HG02759 (cell line): ENCODE measurements around the gene GYPC.
"Not testable (repeated sequence)": the region's sequence is repeated elsewhere in the genome, so short reads cannot be mapped to it uniquely, and the experiment has no call there.

Source experiments
- ATAC-seq: cut with Tn5 transposase; IDR thresholded peaks from one replicate; pipeline ENCODE4 v1.9.1; 2021; ENCODE audit warnings: mild to moderate bottlenecking, moderate library complexity; ENCODE audit not compliant: unreplicated experiment

GYPC gene

DNA sequence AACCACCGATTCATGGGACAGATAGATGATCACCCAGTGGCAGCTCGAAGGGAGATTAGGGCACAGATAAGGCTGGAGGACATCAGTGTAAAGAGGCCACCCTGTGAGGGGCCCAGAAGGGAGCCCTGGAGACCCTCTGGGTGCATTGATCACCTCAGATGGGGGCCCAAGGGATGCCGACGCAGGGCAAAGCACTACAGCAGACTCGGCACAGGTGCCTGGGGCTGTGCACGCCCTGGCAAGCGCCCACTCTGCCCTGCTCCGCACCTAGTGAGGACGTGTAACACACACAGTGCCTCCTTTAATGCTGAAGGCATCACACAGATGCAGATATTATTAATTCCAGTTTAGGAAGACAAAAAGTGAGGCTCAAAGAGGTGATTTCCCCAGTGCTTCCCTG, 9.5 kb downstream of the GYPC start:
- ATAC-seq, result no peak

DNA sequence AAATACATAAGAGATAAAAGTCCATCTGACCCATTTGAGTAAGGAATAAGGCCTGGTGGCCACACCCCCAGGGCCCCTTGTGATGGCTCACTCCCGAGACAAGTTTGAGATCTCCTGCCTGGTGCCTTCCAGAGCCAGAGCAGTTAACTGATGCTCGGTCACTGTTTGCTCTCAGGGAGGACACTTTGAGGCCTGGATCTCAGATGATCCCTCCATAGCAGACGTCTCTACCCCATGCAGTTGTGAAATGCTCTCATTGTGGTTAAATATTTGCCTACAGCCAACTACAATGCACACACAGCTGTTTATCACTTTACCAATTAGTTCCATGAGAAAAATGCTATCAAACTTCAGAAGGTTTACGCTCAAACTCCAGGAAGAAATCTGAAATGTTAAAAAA, 12.3 kb downstream of the GYPC start:
- no peak for ATAC-seq

GRCh38 chr2:126669772-126670171, 13.8 kb downstream of the GYPC start:
- no peak for ATAC-seq

GRCh38 chr2:126671488-126671887, 15.5 kb downstream of the GYPC start:
- ATAC-seq, result no peak

DNA sequence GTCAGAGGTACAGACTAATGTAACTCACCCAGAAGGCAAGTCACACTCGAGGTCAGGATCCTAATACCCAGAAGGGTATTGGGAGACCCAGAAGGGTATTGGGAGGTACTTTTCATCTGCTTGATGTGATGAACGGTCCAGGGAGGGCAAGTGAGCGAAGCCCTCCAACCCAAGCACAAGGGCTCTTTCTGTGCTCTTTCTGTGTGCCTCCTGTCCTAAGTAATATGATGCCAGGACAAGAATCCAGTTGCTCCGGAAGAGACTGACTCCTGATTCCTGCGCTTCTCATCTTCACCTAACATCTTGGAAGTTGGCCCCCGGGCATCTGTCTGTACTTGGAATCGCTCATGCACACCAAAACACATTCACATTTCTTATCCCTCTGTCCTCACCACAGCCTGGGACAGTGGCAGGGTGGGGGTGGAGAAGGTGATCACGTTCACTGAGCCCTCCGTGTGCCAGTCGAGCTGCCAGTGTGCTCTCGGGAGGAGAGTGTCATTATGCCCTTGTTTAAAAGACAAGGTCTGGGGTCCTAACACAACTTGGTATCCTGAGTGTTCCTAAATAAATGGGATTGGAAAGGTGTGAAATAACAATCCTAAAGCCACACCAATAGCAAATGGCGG, 17.1 kb downstream of the GYPC start:
- ATAC-seq, result no peak

- no peak for ATAC-seq
These were observed 18.3 kb downstream of the GYPC start for GRCh38 chr2:126674075-126674744.

- no peak for ATAC-seq
These were observed 19.7 kb downstream of the GYPC start for GRCh38 chr2:126675637-126676036.

DNA sequence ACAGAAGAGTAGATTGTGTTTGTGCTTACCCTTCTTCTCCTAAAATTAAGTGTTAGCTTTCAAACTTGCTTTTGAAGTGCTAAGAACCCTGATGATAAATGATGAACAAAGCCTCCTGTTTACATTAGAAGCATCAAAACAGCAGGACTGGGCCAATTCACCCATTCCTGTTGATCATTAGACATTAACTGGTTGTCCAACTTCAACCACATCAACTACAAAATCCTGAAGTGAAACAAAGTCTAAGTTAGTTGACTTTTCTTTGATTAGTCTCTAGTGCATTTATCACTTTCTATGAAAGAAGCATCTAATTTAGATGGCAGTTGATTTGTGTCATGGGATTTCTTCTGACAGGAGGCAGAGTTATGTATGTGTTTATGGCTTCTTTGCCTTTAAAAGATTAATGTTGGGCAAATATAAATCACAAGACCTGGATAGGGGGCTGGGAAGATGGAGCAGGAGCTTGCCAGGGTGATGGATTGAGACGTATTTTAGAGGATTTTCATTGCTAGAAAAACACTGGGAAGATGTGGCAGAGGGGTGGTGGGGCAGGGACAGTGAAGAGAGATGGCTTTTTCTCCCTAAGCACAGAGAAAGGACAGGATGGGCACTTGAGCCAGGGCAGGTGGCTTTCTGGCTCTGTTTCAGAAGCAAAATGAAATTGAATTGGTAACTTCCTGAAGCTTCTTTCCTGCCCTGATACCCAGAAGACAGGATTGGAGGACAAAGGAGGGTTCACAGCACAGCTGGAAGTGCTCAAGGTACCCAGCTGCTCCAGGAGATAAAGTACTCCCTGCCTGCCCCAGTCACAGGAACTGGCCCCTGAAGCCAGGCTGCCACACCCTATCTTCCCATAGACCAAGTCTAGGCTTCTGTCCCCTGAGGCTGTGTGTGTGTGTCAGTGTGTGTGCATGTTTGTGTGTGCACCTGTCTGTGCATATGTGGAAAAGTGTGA, 20.5 kb downstream of the GYPC start:
- no peak for ATAC-seq

GRCh38 chr2:126677176-126677538, 21.2 kb downstream of the GYPC start:
- no peak for ATAC-seq

GRCh38 chr2:126678269-126679065, 22.5 kb downstream of the GYPC start:
- ATAC-seq, result no peak

- no peak for ATAC-seq
These were observed 23.2 kb downstream of the GYPC start for GRCh38 chr2:126679094-126679713.

GRCh38 chr2:126681505-126681904, 25.5 kb downstream of the GYPC start:
- no peak for ATAC-seq

GRCh38 chr2:126685629-126686028, 29.7 kb downstream of the GYPC start:
- no peak for ATAC-seq

DNA sequence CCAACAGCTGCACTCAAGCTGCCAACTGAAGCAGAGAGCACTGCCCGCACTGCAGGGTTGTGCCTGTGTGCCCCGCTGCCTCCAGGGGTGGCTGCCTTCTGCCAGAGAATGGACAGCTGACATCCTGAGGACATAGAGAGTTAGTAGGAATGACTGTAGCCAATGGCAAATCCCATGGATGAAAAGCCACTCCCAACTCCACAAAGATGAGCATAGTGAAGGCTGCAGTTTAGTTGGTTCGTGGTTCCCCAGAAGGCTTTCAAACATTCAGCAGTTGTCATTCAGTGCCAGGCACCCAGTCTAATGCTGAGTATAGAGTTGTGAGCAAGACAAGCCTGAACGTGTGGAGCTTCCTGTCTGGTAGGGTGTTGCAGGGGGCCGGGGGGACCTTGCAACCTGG, 30.3 kb downstream of the GYPC start:
- ATAC-seq, result no peak

DNA sequence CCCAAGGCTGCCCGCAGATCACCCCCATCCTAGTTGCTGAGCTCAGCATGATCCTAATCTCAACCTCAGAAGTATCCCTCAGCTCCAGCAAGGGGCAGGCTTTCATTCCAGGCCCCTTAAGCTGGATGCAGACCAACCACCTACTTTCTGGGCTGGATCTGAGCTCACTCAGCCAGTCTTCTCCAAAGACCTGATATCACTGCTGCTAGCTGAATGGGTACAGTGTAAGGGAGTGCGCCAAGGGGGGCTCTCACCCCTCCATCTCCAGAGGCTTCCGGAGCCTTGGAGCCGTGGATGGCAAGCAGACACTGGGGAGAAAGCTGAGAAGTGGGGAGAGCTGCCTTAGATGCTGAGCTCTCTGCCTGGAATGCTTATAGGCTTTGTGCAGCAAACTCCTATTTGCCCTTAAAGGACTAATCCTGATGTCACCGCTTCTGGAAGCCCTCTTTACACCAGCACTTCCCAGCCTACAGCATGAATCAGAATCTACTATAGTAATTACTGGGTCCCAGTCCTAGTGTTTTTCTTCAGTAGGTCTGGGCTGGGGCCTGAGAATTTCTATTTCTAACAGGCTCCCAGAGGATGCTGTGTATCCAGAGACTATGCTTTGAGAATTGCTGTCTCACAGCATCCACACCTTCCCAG, 31.0 kb downstream of the GYPC start:
- ATAC-seq, result no peak

DNA sequence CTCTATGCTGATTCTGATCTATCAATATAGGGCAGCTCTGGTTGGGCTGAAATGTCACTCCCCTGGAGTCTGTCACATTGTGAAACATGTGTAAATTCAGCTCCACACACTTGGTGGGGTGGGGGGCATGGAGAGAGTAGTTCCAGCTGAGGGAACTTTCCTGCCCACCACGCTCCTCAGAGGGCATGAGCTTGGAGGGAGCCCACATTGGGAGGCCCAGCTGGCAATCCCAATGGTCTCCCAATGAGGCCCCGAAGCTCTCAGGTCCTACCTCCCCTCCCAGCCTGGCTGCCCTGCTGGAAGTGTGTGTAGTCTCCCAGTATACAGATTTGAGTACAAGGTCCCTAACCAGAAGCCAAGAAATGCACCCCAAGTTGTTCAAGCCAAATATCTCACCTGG, 31.5 kb downstream of the GYPC start:
- ATAC-seq, result no peak

DNA sequence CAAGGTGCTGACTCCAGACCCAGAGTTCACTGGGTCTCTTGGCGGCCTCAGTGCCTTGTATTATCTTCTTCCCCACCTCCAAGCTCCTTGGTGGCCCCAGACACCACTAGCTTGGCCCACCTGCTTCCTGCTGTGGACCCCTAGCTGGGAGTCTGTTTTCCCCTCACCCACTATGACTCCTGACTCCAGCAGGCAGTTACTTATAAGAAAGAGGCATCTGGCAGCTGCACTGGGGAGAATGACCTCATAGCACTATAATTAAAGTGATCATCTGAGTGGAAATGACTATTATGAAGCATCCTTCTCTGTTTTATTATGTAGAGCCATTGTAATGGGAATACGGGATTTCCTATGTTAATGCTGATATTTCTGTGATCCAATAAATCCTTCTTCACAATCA, 32.6 kb downstream of the GYPC start:
- ATAC-seq, result not testable (repeated sequence)

DNA sequence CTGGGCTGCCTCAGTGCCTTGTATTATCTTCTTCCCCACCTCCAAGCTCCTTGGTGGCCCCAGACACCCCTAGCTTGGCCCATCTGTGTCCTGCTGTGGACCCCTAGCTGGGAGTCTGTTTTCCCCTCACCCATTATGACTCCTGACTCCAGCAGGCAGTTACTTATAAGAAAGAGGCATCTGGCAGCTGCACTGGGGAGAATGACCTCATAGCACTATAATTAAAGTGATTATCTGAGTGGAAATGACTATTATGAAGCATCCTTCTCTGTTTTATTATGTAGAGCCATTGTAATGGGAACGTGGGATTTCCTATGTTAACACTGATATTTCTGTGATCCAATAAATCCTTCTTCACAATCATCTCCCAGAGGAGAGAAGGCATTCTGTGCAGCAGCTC, 36.3 kb downstream of the GYPC start:
- not testable (repeated sequence) for ATAC-seq

DNA sequence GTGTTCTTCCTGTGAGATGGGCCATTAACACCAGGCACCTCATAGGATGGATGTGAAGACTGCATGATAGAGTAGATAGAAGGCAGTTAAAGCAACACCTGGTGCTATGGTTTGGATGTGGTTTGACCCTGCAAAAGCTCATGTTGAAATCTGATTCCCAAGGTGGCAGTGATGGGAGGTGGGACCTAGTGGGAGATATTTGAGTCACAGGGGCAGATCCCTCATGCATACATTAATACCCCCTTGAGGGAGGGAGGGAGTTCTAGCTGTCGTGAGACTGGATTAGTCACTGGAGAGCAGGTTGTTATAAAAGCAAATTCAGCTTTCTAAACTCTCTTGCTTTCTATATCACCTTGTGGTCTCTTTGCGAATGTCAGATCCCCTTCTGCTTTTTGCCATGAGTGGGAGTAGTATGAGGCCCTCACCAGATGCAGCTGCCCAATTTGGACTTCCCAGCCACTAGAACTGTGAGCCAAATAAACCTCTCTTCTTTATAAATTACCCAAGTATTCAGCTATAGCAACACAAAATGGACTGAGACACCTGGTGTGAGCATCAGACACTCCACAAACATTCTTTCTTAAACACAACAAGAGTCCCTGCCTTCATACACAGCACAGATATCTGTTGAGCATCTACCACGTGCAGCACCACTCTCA, 37.1 kb downstream of the GYPC start:
- ATAC-seq, result not testable (repeated sequence)
